ENCODE results near the gene MAGI1.

MAGI1 gene

DNA sequence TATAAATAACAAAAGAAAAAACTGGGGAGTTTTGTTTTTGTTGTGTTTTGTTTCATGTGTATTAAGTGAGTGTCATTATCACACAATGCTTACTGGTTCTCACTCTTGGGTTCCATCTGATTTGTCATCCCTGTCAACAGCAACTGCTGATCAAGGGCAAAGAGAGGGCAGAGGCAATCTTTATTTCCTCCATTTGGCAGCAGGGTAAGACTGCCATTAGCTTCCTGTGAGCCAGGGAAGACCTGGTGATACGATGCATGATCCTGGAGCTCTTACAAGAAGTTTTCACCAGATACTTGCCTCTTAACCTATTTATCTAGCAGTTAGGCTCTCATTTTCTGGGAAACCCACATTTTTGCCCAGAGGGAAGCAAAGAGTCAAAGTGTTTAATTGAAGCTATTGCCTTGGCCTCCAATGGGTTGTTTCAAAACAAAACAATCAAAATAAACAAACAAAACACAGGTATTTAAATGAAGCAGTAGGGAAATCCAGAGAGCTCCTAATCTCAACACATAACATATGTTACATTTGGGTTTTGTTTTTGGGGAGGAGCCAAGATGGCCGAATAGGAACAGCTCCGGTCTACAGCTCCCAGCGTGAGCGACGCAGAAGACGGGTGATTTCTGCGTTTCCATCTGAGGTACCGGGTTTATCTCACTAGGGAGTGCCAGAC is 529.8 kb downstream of the MAGI1 start:
- no peaks in the 10 kb centered on the region for H3K36me3 ChIP-seq (ENCODE audit: low read length)
- H3K4me3 ChIP-seq (ENCODE audit: insufficient read depth, low read length, poor library complexity, severe bottlenecking), result no peak overlapping the region
- H3K9me3 ChIP-seq (ENCODE audit: insufficient read depth, low read length), result no peaks in the 10 kb centered on the region
- H3F3A ChIP-seq (ENCODE audit: insufficient read depth), result no peaks in the 10 kb centered on the region
- H3K27ac ChIP-seq (ENCODE audit: low read depth, low read length), result no peak overlapping the region
- no peaks in the 10 kb centered on the region for H3K79me2 ChIP-seq (ENCODE audit: insufficient read depth, low read length)
- H4K20me1 ChIP-seq (ENCODE audit: low read depth, low read length), result no peaks in the 10 kb centered on the region
- H3K9me2 ChIP-seq (replicated peaks; ENCODE audit: insufficient read depth, low read length), result no peaks in the 10 kb centered on the region
- TF ChIP-seq, protein P1, sequence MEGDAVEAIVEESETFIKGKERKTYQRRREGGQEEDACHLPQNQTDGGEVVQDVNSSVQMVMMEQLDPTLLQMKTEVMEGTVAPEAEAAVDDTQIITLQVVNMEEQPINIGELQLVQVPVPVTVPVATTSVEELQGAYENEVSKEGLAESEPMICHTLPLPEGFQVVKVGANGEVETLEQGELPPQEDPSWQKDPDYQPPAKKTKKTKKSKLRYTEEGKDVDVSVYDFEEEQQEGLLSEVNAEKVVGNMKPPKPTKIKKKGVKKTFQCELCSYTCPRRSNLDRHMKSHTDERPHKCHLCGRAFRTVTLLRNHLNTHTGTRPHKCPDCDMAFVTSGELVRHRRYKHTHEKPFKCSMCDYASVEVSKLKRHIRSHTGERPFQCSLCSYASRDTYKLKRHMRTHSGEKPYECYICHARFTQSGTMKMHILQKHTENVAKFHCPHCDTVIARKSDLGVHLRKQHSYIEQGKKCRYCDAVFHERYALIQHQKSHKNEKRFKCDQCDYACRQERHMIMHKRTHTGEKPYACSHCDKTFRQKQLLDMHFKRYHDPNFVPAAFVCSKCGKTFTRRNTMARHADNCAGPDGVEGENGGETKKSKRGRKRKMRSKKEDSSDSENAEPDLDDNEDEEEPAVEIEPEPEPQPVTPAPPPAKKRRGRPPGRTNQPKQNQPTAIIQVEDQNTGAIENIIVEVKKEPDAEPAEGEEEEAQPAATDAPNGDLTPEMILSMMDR (IDR thresholded peaks at IDR 0.05; ENCODE audit: insufficient read depth, low read length, poor library complexity, severe bottlenecking), result no peak
- TF ChIP-seq EZH2phosphoT487 (conservative IDR thresholded peaks at IDR 0.05; ENCODE audit: low read length), result no peak
- no peak overlapping the region for H2AFZ ChIP-seq (ENCODE audit: low read depth, low read length, severe bottlenecking)
- H3K9ac ChIP-seq (ENCODE audit: low read length), result no peak overlapping the region
- no peak overlapping the region for H3K4me2 ChIP-seq (ENCODE audit: low read depth, low read length, poor library complexity, severe bottlenecking)
- no peaks in the 10 kb centered on the region for H3K27me3 ChIP-seq (ENCODE audit: low read length)

- Histone ChIP-seq H3K9ac (ENCODE audit: low read length) (no peak overlapping the region), H2AFZ (ENCODE audit: low read depth, low read length, severe bottlenecking) (no peak overlapping the region), H3K79me2 (ENCODE audit: insufficient read depth, low read length) (no peaks in the 10 kb centered on the region), H3F3A (ENCODE audit: insufficient read depth) (no peaks in the 10 kb centered on the region), H3K27me3 (ENCODE audit: low read length) (no peaks in the 10 kb centered on the region), H4K20me1 (ENCODE audit: low read depth, low read length) (no peaks in the 10 kb centered on the region), H3K9me2 (replicated peaks; ENCODE audit: insufficient read depth, low read length) (no peaks in the 10 kb centered on the region; the same call in 1 of the 2 replicates), H3K36me3 (ENCODE audit: low read length) (no peaks in the 10 kb centered on the region), H3K4me2 (ENCODE audit: low read depth, low read length, poor library complexity, severe bottlenecking) (no peak overlapping the region), H3K4me3 (ENCODE audit: insufficient read depth, low read length, poor library complexity, severe bottlenecking) (no peak overlapping the region), H3K9me3 (ENCODE audit: insufficient read depth, low read length) (no peaks in the 10 kb centered on the region), H3K27ac (ENCODE audit: low read depth, low read length) (no peak overlapping the region)
- TF ChIP-seq EZH2phosphoT487 (conservative IDR thresholded peaks at IDR 0.05; ENCODE audit: low read length), result no peak
- TF ChIP-seq, protein P1 (IDR thresholded peaks at IDR 0.05; ENCODE audit: insufficient read depth, low read length, poor library complexity, severe bottlenecking), result no peak
These were observed 531.3 kb downstream of the MAGI1 start for GRCh38 chr3:65507437-65507836.

GRCh38 chr3:65503776-65504175 is 534.9 kb downstream of the MAGI1 start:
- Histone ChIP-seq H2AFZ (ENCODE audit: low read depth, low read length, severe bottlenecking) (no peak overlapping the region), H3K79me2 (ENCODE audit: insufficient read depth, low read length) (no peaks in the 10 kb centered on the region), H3K27ac (ENCODE audit: low read depth, low read length) (no peak overlapping the region), H3K4me2 (ENCODE audit: low read depth, low read length, poor library complexity, severe bottlenecking) (no peak overlapping the region), H3F3A (ENCODE audit: insufficient read depth) (no peaks in the 10 kb centered on the region), H3K27me3 (ENCODE audit: low read length) (no peaks in the 10 kb centered on the region), H4K20me1 (ENCODE audit: low read depth, low read length) (no peaks in the 10 kb centered on the region), H3K36me3 (ENCODE audit: low read length) (no peaks in the 10 kb centered on the region), H3K9me2 (replicated peaks; ENCODE audit: insufficient read depth, low read length) (no peaks in the 10 kb centered on the region; the same call in 1 of the 2 replicates), H3K9ac (ENCODE audit: low read length) (no peak overlapping the region), H3K4me3 (ENCODE audit: insufficient read depth, low read length, poor library complexity, severe bottlenecking) (no peak overlapping the region), H3K9me3 (ENCODE audit: insufficient read depth, low read length) (no peaks in the 10 kb centered on the region)
- TF ChIP-seq, protein P1 (IDR thresholded peaks at IDR 0.05; ENCODE audit: insufficient read depth, low read length, poor library complexity, severe bottlenecking), result no peak
- no peak for TF ChIP-seq EZH2phosphoT487 (conservative IDR thresholded peaks at IDR 0.05; ENCODE audit: low read length)
